ENCODE measurements around the gene TNIP2. TPM values are rescaled to one million over a fixed set of nuclear protein-coding genes. Genes with fewer than 3 reads are reported as not detected.

The TNIP2 gene
- total and polyA plus RNA-seq, 8 donors: 18.7 to 194 (median 40.0) TPM

GRCh38 chr4:2754848-2755819 lies 1.0 kb downstream of the TNIP2 start:
- H3K4me3 ChIP-seq: peak overlapping the region; percentile 77 to 84 (median 82)
- no peaks in the 10 kb centered on the region for H3K9me3 ChIP-seq
- peaks cover 0 to 20% (median 5%) of the 10 kb centered on the region in 4 donors for H3K36me3 ChIP-seq
- TF ChIP-seq EP300 (IDR thresholded peaks at IDR 0.05): no peak
- no peak for TF ChIP-seq CTCF (IDR thresholded peaks at IDR 0.05)
- TF ChIP-seq POLR2A (IDR thresholded peaks at IDR 0.05): no peak
- no peak for TF ChIP-seq POLR2AphosphoS5 (IDR thresholded peaks at IDR 0.05)
- no peaks in the 10 kb centered on the region for H3K27me3 ChIP-seq
- DNase-seq: peak in 1 of 2 donors; percentile 27
- peak overlapping the region; percentile 90 to 99 (median 95) for H3K27ac ChIP-seq
- 26 to 46% (median 37%) methylated on average over 21 to 23 of the region's 23 CpGs for WGBS, 5 donors
- H3K4me1 ChIP-seq: peaks cover 37 to 71% (median 55%) of the 10 kb centered on the region in 4 donors
- intact Hi-C loops (cut with DNase I; ENCODE audit: low total_unique reads): no loop called here

- H3K36me3 ChIP-seq: peaks cover 0 to 23% (median 5%) of the 10 kb centered on the region in 4 donors
- peaks cover 34 to 66% (median 53%) of the 10 kb centered on the region in 4 donors for H3K4me1 ChIP-seq
- H3K27ac ChIP-seq: no peak overlapping the region
- H3K9me3 ChIP-seq: no peaks in the 10 kb centered on the region
- TF ChIP-seq POLR2AphosphoS5 (IDR thresholded peaks at IDR 0.05) (no peak), EP300 (IDR thresholded peaks at IDR 0.05) (no peak), POLR2A (IDR thresholded peaks at IDR 0.05) (no peak), CTCF (IDR thresholded peaks at IDR 0.05) (no peak)
- no peaks in the 10 kb centered on the region for H3K27me3 ChIP-seq
- no peak overlapping the region for H3K4me3 ChIP-seq
- intact Hi-C loops (cut with DNase I; ENCODE audit: low total_unique reads): no loop called here
- DNase-seq: peak in 1 of 2 donors; percentile 32
- WGBS, 5 donors: 71 to 90% (median 74%) methylated on average over 4 of the region's 4 CpGs
These were observed 2.7 kb downstream of the TNIP2 start for GRCh38 chr4:2753436-2753835.

- intact Hi-C loops (cut with DNase I; ENCODE audit: low total_unique reads): no loop called here
- no peaks in the 10 kb centered on the region for H3K9me3 ChIP-seq
- peaks cover 17 to 44% (median 25%) of the 10 kb centered on the region in 4 donors for H3K36me3 ChIP-seq
- 60 to 76% (median 69%) methylated on average over 18 to 19 of the region's 19 CpGs for WGBS, 5 donors
- H3K27ac ChIP-seq: peak overlapping the region in 2 of 5 donors; percentile 27 to 31
- no peaks in the 10 kb centered on the region for H3K27me3 ChIP-seq
- H3K4me3 ChIP-seq: no peak overlapping the region
- no peak for TF ChIP-seq EP300 (IDR thresholded peaks at IDR 0.05)
- peaks cover 35 to 74% (median 50%) of the 10 kb centered on the region in 4 donors for H3K4me1 ChIP-seq
- DNase-seq: peak in 1 of 2 donors; percentile 30
These were observed 5.2 kb downstream of the TNIP2 start for GRCh38 chr4:2750719-2751605.

- H3K27me3 ChIP-seq: no peaks in the 10 kb centered on the region
- no peak for DNase-seq
- H3K36me3 ChIP-seq: peaks cover 56 to 74% (median 59%) of the 10 kb centered on the region in 4 donors
- H3K4me1 ChIP-seq: peaks cover 14 to 60% (median 28%) of the 10 kb centered on the region in 4 donors
- intact Hi-C loops (cut with DNase I; ENCODE audit: low total_unique reads): no loop called here
- no peaks in the 10 kb centered on the region for H3K9me3 ChIP-seq
- WGBS, 5 donors: 80 to 86% (median 85%) methylated on average over 12 to 16 of the region's 16 CpGs
- TF ChIP-seq POLR2A (IDR thresholded peaks at IDR 0.05): no peak
- TF ChIP-seq CTCF (IDR thresholded peaks at IDR 0.05): no peak
- no peak for TF ChIP-seq POLR2AphosphoS5 (IDR thresholded peaks at IDR 0.05)
- TF ChIP-seq EP300 (IDR thresholded peaks at IDR 0.05): no peak
- H3K4me3 ChIP-seq: no peak overlapping the region
- peak overlapping the region in 4 of 5 donors; percentile 29 to 65 (median 43) for H3K27ac ChIP-seq
These were observed 9.0 kb downstream of the TNIP2 start for GRCh38 chr4:2746891-2747695.
